Trophoblast cell (in vitro differentiated cells and primary cell): ENCODE measurements around the gene BICD1.
"Not testable (repeated sequence)": the region's sequence is repeated elsewhere in the genome, so short reads cannot be mapped to it uniquely, and the experiment has no call there.

Experiments
- DNase-seq, 2 donors: peaks; one replicate each; pipeline ENCODE4 v3.0.0-alpha.2; 2016
- H2AFZ ChIP-seq: 2 replicates; pipeline ENCODE4 v1.6.1; 2013; ENCODE audit warnings: low read length, moderate library complexity, mild to moderate bottlenecking; ENCODE audit not compliant: insufficient read depth, poor library complexity
- H2AK5ac ChIP-seq: 2 replicates; pipeline ENCODE4 v1.6.1; 2013; ENCODE audit warnings: mild to moderate bottlenecking, low read length
- H2BK120ac ChIP-seq: 2 replicates; pipeline ENCODE4 v1.6.1; 2013; ENCODE audit warnings: low read length, mild to moderate bottlenecking, moderate library complexity; ENCODE audit not compliant: insufficient read depth, poor library complexity
- H2BK12ac ChIP-seq: 2 replicates; pipeline ENCODE4 v1.6.1; 2013; ENCODE audit warnings: mild to moderate bottlenecking, low read length, moderate library complexity
- H2BK5ac ChIP-seq: 2 replicates; pipeline ENCODE4 v1.6.1; 2013; ENCODE audit warnings: low read length, low read depth, moderate library complexity, mild to moderate bottlenecking; ENCODE audit not compliant: poor library complexity
- H3K14ac ChIP-seq: 2 replicates; pipeline ENCODE4 v1.6.1; 2013; ENCODE audit warnings: mild to moderate bottlenecking, low read length
- H3K18ac ChIP-seq: 2 replicates; pipeline ENCODE4 v1.6.1; 2013; ENCODE audit warnings: mild to moderate bottlenecking, low read length
- H3K23ac ChIP-seq: 2 replicates; pipeline ENCODE4 v1.6.1; 2013; ENCODE audit warnings: low read length
- H3K27ac ChIP-seq: 2 replicates; pipeline ENCODE4 v1.5.1; 2013; ENCODE audit warnings: low read depth, mild to moderate bottlenecking, inconsistent platforms, low read length, moderate library complexity
- H3K27me3 ChIP-seq: 2 replicates; pipeline ENCODE4 v1.6.1; 2013; ENCODE audit warnings: inconsistent platforms, mild to moderate bottlenecking, low read length, moderate library complexity; ENCODE audit not compliant: insufficient read depth
- H3K36me3 ChIP-seq, 2 experiments: 1 replicate in 1 of 2; 2 replicates in 1 of 2; pipeline ENCODE4 v1.6.1; 2013; ENCODE audit warnings: low read length in 2 of 2, mild to moderate bottlenecking in 2 of 2, moderate library complexity in 1 of 2; ENCODE audit not compliant: insufficient read depth in 2 of 2, control insufficient read depth in 1 of 2
- H3K4ac ChIP-seq: 2 replicates; pipeline ENCODE4 v1.6.1; 2013; ENCODE audit warnings: low read depth, mild to moderate bottlenecking, low read length, moderate library complexity
- H3K4me1 ChIP-seq, 2 experiments: 1 replicate in 1 of 2; 2 replicates in 1 of 2; pipeline ENCODE4 v1.6.1; 2013; ENCODE audit warnings: low read length in 2 of 2, mild to moderate bottlenecking in 2 of 2, moderate library complexity in 1 of 2; ENCODE audit not compliant: insufficient read depth in 2 of 2, control insufficient read depth in 1 of 2
- H3K4me2 ChIP-seq: 2 replicates; pipeline ENCODE4 v1.6.1; 2013; ENCODE audit warnings: inconsistent platforms, mild to moderate bottlenecking, low read length, moderate library complexity
- H3K4me3 ChIP-seq: 2 replicates; pipeline ENCODE4 v1.5.1; 2013; ENCODE audit warnings: mild to moderate bottlenecking, low read depth, low read length, inconsistent platforms
- H3K79me1 ChIP-seq: one replicate; pipeline ENCODE4 v1.6.1; 2013; ENCODE audit warnings: low read length
- H3K79me2 ChIP-seq: 2 replicates; pipeline ENCODE4 v1.6.1; 2013; ENCODE audit warnings: low read length, mild to moderate bottlenecking; ENCODE audit not compliant: control insufficient read depth, insufficient read depth, poor library complexity
- H3K9ac ChIP-seq: 2 replicates; pipeline ENCODE4 v1.6.1; 2013; ENCODE audit warnings: mild to moderate bottlenecking, low read length
- H3K9me3 ChIP-seq: 2 replicates; pipeline ENCODE4 v1.6.1; 2013; ENCODE audit warnings: low read depth, mild to moderate bottlenecking, control low read depth, inconsistent platforms, low read length; ENCODE audit not compliant: insufficient read depth
- H4K12ac ChIP-seq: 2 replicates; pipeline ENCODE4 v1.6.1; 2013; ENCODE audit warnings: low read depth, mild to moderate bottlenecking, low read length, moderate library complexity
- H4K8ac ChIP-seq: 2 replicates; pipeline ENCODE4 v1.6.1; 2013; ENCODE audit warnings: low read depth, mild to moderate bottlenecking, low read length, moderate library complexity
- H4K91ac ChIP-seq: one replicate; pipeline ENCODE4 v1.6.1; 2013; ENCODE audit warnings: low read depth, mild to moderate bottlenecking, low read length, moderate library complexity
- WGBS: extraction: QIAGEN DNeasy Blood & Tissue Kit; methylation state at CpG from one replicate; pipeline ENCODE4 v1.1.7; 2013; ENCODE audit warnings: missing lambda C conversion rate; ENCODE audit not compliant: insufficient read length, insufficient coverage; ENCODE audit errors: extremely low coverage; 5-methylcytosine and 5-hydroxymethylcytosine counted together

The BICD1 gene

GRCh38 chr12:32099275-32099674 lies 7.4 kb upstream of the BICD1 start:
- H2BK5ac ChIP-seq, H3K14ac ChIP-seq, H4K12ac ChIP-seq, H3K9ac ChIP-seq, H3K79me1 ChIP-seq, H2AK5ac ChIP-seq, H2BK12ac ChIP-seq, H3K4me2 ChIP-seq, H3K18ac ChIP-seq, H3K27ac ChIP-seq, H3K4me1 ChIP-seq, H3K4me3 ChIP-seq, H2AFZ ChIP-seq, H4K91ac ChIP-seq, DNase-seq, H3K4ac ChIP-seq, H3K36me3 ChIP-seq, H4K8ac ChIP-seq, H3K9me3 ChIP-seq, H3K27me3 ChIP-seq, H3K23ac ChIP-seq, H2BK120ac ChIP-seq, H3K79me2 ChIP-seq: not testable (repeated sequence)
- WGBS, result no CpG with 5 or more reads among the region's 1 CpG

GRCh38 chr12:32100361-32100760 lies 6.3 kb upstream of the BICD1 start:
- Histone ChIP-seq H3K27ac (no peak overlapping the region), H3K79me2 (no peaks in the 10 kb centered on the region), H3K4ac (no peak overlapping the region), H3K4me2 (no peak overlapping the region), H2BK120ac (no peak overlapping the region), H3K27me3 (no peaks in the 10 kb centered on the region), H3K14ac (no peak overlapping the region), H3K79me1 (no peaks in the 10 kb centered on the region), H4K91ac (no peak overlapping the region), H2BK5ac (no peak overlapping the region), H3K36me3 (no peaks in the 10 kb centered on the region), H2AFZ (no peak overlapping the region), H3K4me3 (no peak overlapping the region), H3K23ac (no peak overlapping the region), H2BK12ac (peak overlapping the region; percentile 15), H3K9me3 (no peaks in the 10 kb centered on the region), H3K4me1 (no peaks in the 10 kb centered on the region), H4K8ac (no peak overlapping the region), H3K9ac (no peak overlapping the region), H3K18ac (no peak overlapping the region), H4K12ac (no peak overlapping the region), H2AK5ac (no peak overlapping the region)
- no peak for DNase-seq
- no CpG with 5 or more reads among the region's 4 CpGs for WGBS

GRCh38 chr12:32100888-32101287 lies 5.8 kb upstream of the BICD1 start:
- Histone ChIP-seq H3K4me3 (no peak overlapping the region), H3K14ac (no peak overlapping the region), H3K4me2 (no peak overlapping the region), H2BK120ac (no peak overlapping the region), H2AFZ (no peak overlapping the region), H3K27ac (no peak overlapping the region), H4K12ac (no peak overlapping the region), H3K23ac (no peak overlapping the region), H2BK5ac (no peak overlapping the region), H4K8ac (no peak overlapping the region), H2AK5ac (no peak overlapping the region), H3K27me3 (no peaks in the 10 kb centered on the region), H3K9me3 (no peaks in the 10 kb centered on the region), H3K36me3 (no peaks in the 10 kb centered on the region), H3K79me2 (no peaks in the 10 kb centered on the region), H4K91ac (no peak overlapping the region), H3K79me1 (no peaks in the 10 kb centered on the region), H3K4ac (no peak overlapping the region), H3K9ac (no peak overlapping the region), H3K4me1 (no peaks in the 10 kb centered on the region), H3K18ac (no peak overlapping the region), H2BK12ac (no peak overlapping the region)
- DNase-seq, result peak; percentile 25 to 50
- WGBS, result no CpG with 5 or more reads among the region's 5 CpGs

- H3K4me3 ChIP-seq, result no peak overlapping the region
- H2BK120ac ChIP-seq, result no peak overlapping the region
- H2BK12ac ChIP-seq, result no peak overlapping the region
- no peak overlapping the region for H4K12ac ChIP-seq
- peaks cover 10% of the 10 kb centered on the region for H3K79me1 ChIP-seq
- no peak overlapping the region for H3K4me2 ChIP-seq
- no peak overlapping the region for H3K23ac ChIP-seq
- no peak overlapping the region for H4K91ac ChIP-seq
- H2AK5ac ChIP-seq, result no peak overlapping the region
- H3K9ac ChIP-seq, result no peak overlapping the region
- no peak overlapping the region for H3K18ac ChIP-seq
- no peaks in the 10 kb centered on the region for H3K9me3 ChIP-seq
- H2BK5ac ChIP-seq, result no peak overlapping the region
- no peak overlapping the region for H3K4ac ChIP-seq
- no peak overlapping the region for H3K14ac ChIP-seq
- WGBS, result no CpG with 5 or more reads among the region's 3 CpGs
- H3K79me2 ChIP-seq, result peaks cover 6% of the 10 kb centered on the region
- no peak overlapping the region for H2AFZ ChIP-seq
- peaks cover 0 to under 1% of the 10 kb centered on the region in 2 experiments for H3K4me1 ChIP-seq
- H3K36me3 ChIP-seq, result no peaks in the 10 kb centered on the region
- no peak for DNase-seq
- H4K8ac ChIP-seq, result no peak overlapping the region
- H3K27ac ChIP-seq, result no peak overlapping the region
- H3K27me3 ChIP-seq, result no peaks in the 10 kb centered on the region
Measured at GRCh38 chr12:32102234-32102633, 4.4 kb upstream of the BICD1 start.
